Jurkat, Clone E6-1 (cell line): ENCODE data around the gene PRRT4.
A peak's percentile ranks its signal among the peaks of the same experiment; 100 is the strongest.

Experiments used
- DNase-seq: peaks from one replicate; pipeline ENCODE4 v3.0.0-alpha.2; 2011; ENCODE audit warnings: low read depth, low spot score
- H3K4me3 ChIP-seq: 2 replicates; pipeline ENCODE4 v1.5.1; 2011; ENCODE audit warnings: mild to moderate bottlenecking, low read length, control low read depth, moderate library complexity

PRRT4 gene

GRCh38 chr7:128352636-128353035 lies 8.9 kb downstream of the PRRT4 start:
- no peak overlapping the region for H3K4me3 ChIP-seq
- no peak for DNase-seq

- no peak overlapping the region for H3K4me3 ChIP-seq
- no peak for DNase-seq
Measured at GRCh38 chr7:128352153-128352537, 9.3 kb downstream of the PRRT4 start.

- DNase-seq, result no peak
Measured at GRCh38 chr7:128351296-128352152, 10.0 kb downstream of the PRRT4 start.

GRCh38 chr7:128350708-128351295 lies 10.7 kb downstream of the PRRT4 start:
- DNase-seq, result no peak
- H3K4me3 ChIP-seq, result no peak overlapping the region

More at GRCh38 chr7:128351296-128352152, 10.0 kb downstream of the PRRT4 start:
- no peak overlapping the region for H3K4me3 ChIP-seq

GRCh38 chr7:128349466-128349825 lies 12.0 kb downstream of the PRRT4 start:
- DNase-seq, result no peak
- no peak overlapping the region for H3K4me3 ChIP-seq

GRCh38 chr7:128347647-128348097 lies 13.8 kb downstream of the PRRT4 start:
- H3K4me3 ChIP-seq, result no peak overlapping the region
- DNase-seq, result no peak

GRCh38 chr7:128344431-128344774 lies 17.1 kb downstream of the PRRT4 start:
- no peak overlapping the region for H3K4me3 ChIP-seq
- DNase-seq, result no peak

- DNase-seq, result peak; percentile 91
- peak within 1 kb of the TSS; percentile 96 for H3K4me3 ChIP-seq
Measured at GRCh38 chr7:128343554-128344430, 17.7 kb downstream of the PRRT4 start, which contains the start of gene RBM28. Gene RBM28 (minus strand): TSS chr7:128343908. CDS start chr7:128343793, 115 bp downstream.

GRCh38 chr7:128341733-128342132 lies 19.8 kb downstream of the PRRT4 start:
- H3K4me3 ChIP-seq, result no peak overlapping the region
- DNase-seq, result no peak

GRCh38 chr7:128335730-128336129 lies 25.8 kb downstream of the PRRT4 start:
- no peak overlapping the region for H3K4me3 ChIP-seq
- DNase-seq, result no peak

- DNase-seq, result no peak
Measured at GRCh38 chr7:128324368-128324680, 37.2 kb downstream of the PRRT4 start.

GRCh38 chr7:128323459-128324367 lies 37.8 kb downstream of the PRRT4 start:
- H3K4me3 ChIP-seq, result no peak overlapping the region
- no peak for DNase-seq

More at GRCh38 chr7:128324368-128324680, 37.2 kb downstream of the PRRT4 start:
- no peak overlapping the region for H3K4me3 ChIP-seq

GRCh38 chr7:128323040-128323439 lies 38.5 kb downstream of the PRRT4 start:
- no peak for DNase-seq
- H3K4me3 ChIP-seq, result no peak overlapping the region

GRCh38 chr7:128322040-128322643 lies 39.3 kb downstream of the PRRT4 start:
- no peak overlapping the region for H3K4me3 ChIP-seq
- DNase-seq, result peak; percentile 60

GRCh38 chr7:128321044-128321422 lies 40.5 kb downstream of the PRRT4 start:
- H3K4me3 ChIP-seq, result no peak overlapping the region
- no peak for DNase-seq

GRCh38 chr7:128318691-128319090 lies 42.8 kb downstream of the PRRT4 start:
- no peak overlapping the region for H3K4me3 ChIP-seq
- DNase-seq, result no peak

- no peak overlapping the region for H3K4me3 ChIP-seq
- DNase-seq, result no peak
Measured at GRCh38 chr7:128311013-128311412, 50.5 kb downstream of the PRRT4 start.

- DNase-seq, result no peak
- no peak overlapping the region for H3K4me3 ChIP-seq
Measured at GRCh38 chr7:128310499-128310898, 51.0 kb downstream of the PRRT4 start.

GRCh38 chr7:128309976-128310375 lies 51.5 kb downstream of the PRRT4 start:
- no peak for DNase-seq
- H3K4me3 ChIP-seq, result no peak overlapping the region
